ENCODE measurements around the gene IQCK.
"Not testable (repeated sequence)": the region's sequence is repeated elsewhere in the genome, so short reads cannot be mapped to it uniquely, and the experiment has no call there.

Gene IQCK

DNA sequence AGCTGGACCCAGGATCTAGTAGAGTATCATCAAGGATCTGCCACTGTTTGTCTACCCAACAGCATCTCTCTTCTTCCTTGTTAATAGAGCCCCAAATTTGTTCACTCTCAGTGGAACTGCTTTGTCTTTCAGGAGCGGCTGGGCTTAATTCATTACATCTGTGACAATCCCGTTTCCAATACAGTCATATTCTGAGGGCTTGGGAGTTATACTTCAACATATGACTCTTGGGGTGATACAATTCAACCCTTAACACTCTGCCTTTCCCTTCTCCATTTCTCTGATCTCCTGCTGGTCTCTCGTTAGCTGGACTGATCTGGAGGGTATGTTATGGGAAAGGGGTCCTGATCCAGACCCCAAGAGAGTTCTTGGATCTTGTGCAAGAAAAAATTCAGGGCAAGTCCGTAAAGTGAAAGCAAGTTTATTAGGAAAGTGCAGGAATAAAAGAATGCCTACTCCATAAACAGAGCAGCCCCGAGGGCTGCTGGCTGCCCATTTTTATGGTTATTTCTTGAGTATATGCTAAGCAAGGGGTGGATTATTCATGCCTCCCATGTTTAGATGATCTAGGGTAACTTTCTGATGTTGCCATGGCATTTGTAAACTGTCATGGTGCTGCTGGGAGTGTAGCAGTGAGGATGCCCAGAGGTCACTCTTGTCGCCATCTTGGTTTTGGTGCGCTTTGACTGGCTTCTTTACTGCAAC, 42.4 kb downstream of the IQCK start:
- DNase-seq: no peak

DNA sequence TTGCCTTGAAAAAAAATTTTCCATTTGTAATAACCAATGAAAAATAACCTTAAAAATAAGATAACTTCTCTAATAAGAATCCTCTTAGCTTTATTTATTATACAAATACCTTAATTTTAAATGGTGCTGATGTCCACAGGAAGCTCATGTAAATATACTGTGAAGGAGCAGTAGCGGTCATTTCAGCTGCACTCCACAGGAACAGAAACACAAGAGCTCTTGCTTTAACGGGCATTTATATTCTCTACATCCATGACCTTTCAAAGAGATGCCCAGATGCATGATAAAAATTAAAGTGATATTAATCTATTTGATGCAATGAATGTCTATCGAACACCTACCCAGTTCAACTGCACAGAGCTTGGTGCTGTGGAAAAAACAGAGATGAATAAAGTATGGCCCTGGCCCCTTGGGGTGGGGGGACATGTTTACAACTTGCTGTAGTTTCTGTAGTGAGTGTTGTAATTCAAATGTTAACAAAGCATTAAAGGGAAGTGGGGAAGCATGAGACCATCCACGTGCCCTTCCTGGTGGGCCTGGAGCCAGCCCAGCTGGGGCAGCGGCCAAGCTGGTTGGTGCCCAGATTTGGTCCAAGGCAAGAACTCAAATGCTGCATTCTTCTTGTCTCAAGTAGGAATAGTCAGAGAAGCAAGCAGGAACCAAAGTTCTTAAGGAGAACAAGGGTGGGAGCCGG, 47.9 kb downstream of the IQCK start:
- DNase-seq: no peak

DNA sequence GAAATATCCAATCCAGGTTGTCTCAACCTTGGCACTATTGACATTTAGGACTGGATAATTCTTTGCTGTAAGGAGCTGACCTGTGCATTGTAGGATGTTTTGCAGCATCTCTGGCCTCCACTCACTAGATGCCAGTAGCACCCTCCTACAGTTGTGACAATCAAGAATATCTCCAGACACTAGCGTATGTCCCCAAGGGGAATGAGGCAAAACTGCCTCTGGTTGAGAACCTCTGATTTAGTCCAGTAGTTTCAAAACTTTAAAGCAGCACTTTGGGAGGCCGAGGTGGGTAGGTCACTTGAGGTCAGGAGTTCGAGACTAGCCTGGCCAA, 48.4 kb downstream of the IQCK start:
- DNase-seq: no peak

DNA sequence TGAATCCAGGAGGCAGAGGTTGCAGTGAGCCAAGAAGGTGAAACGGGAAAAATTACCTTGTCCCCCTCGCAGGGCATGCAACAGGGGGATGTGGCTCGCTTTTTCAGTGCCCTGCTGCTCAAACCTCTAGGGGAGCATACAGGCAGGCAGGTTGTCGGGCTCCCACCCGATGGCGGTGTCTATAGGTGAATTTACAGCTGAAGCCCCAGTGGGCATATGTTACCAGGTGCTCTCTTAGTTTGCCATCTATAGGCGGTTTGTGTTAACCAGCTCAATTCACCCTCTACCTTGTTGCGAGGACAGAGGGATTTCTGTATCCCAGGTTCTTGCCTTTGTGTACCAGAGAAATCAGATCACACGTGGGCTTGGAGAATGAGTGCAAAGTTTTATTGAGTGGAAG, 48.9 kb downstream of the IQCK start:
- DNase-seq: no peak

DNA sequence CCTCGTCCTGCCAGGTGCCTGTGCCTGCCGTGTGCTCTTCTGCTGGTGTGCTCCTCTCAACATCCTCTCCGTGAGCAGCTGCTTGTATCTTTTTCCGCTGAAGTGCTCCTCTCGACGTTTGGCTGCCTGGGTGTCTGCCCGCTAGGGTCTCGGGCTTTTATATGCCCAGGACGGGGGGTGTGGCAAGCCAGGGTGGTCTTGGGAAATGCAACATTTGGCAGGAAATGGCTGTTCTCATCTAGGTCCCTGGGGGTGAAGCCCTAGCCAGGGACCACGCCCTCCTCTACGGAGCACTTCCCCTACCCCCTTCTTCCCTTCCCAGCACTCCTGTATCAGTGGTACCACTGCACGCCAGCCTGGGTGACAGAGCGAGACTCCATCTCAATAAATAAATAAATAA, 49.4 kb downstream of the IQCK start:
- DNase-seq: no peak

DNA sequence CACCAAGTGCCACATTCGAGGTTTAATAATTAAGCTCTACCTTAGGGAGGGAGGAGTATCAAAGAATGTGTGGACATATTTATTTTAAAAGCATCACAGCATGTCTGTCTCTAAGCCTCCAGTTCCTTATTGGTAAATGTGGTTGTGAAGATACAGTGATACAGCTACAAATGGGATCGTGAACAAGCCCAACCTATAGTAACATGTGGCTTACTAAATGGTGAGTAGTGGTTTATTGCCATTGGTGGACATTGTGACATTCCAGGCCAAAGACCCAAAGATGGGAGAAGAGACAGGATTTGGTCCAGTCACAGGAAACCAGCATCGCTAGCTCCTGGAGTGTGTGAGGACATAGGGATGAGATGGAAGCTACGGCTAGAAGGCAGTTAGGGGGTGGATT, 51.2 kb downstream of the IQCK start:
- no peak for DNase-seq

DNA sequence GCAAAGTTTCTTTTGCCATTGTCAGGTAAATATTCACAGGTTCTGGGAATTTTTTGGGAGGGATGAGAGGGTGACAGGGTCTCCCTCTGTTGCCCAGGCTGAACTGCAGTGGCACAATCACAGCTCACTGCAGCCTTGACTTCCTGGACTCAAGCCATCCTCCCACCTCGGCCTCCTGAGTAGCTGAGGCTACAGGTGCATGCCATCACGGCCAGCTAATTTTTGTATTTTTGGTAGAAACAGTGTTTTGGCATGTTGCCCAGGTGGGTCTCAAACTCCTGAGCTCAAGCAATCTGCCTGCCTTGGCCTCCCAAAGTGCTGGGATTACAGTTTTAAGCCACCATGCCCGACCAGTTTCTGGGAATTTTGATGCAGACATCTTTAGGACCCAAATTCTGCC, 53.0 kb downstream of the IQCK start:
- DNase-seq: no peak

DNA sequence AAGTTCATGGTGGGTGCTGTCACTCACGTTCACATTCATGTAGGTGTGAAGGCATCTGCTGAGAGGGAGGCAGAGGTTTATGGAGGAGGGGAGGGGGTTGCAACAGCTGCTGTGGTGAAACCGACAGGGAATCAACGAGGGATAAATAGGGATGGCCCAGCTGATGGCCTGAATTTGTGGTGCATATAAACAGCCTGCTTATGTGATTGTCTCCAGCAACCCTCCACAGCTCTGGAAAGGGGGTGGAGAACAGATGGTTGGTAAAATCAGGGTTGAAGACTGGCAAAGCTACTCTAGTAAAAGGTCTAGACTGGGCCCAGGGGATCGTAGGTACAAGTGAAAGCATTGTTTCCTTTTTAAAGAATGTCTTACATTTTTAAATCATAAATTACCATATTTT, 53.7 kb downstream of the IQCK start:
- no peak for DNase-seq

DNA sequence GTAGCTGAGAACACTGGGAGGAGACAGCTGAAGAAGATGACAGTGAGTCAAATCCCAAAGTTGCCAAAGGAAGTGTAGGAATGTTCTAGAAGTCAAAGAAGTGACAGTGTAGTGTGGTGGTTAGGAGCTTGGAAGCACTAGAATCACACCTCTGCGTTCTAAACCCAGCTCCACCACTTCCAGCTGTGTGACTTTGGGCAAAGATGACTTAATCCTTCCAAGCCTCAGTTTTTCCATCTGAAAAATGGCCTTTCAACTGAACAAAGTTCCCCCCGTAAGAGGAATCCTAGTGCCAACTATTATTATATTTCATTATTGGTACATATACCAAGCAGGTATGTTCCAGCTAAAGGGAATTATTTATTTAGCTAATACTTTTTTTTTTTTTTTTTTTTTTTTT, 56.0 kb downstream of the IQCK start:
- DNase-seq: no peak

DNA sequence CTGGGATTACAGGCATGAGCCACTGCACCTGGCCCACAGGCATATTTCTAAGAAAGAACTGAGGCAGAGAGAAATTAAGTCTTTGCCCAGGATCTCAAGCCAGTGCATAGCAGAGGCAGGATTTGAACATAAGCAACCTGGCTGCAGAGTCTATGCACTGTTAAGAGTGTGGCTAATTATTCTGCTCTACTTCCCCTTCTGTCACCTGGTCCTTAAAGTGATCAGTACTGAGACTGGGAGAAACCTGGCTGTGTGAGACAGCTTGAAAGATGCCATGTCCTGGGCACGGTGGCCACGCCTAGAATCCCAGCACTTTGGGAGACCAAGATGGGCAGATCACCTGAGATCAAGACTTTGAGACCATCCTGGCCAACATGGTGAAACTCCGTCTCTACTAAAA, 58.1 kb downstream of the IQCK start:
- no peak for DNase-seq

DNA sequence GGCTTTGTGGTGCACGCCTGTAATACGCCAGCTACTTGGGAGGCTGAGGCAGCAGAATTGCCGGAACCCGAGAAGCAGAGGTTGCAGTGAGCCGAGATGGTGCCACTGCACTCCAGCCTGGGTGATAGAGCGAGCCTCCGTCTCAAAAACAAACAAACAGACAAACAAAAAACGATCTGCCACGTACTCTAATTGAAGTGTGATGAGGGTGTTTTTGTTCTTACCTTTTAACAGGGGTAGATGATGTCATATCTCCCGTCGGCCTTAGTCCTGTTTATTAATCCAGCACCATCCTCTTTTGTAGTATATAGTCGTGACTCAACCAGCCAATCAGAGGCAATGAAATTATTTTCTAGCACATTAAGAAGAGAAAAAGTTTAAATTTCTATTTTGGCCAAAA, 58.5 kb downstream of the IQCK start:
- DNase-seq: no peak

DNA sequence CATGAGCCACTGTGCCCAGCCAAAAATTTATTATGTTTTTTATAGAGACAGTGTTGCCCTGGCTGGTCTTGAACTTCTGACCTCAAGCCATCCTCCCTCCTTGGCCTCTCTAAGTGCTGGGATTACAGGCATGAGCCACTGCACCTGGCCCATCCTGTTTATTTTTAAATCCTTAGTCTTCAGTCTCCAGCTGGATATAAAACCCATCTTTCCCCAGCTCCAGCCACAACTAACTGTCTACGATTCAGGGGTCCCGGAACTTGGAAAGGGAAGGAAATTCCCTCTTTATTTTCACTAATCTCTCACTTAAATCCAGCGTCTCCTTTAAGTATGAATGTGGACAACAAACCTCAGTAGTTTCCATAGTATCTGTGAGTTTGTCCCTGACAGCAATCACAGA, 62.2 kb downstream of the IQCK start:
- DNase-seq: no peak

DNA sequence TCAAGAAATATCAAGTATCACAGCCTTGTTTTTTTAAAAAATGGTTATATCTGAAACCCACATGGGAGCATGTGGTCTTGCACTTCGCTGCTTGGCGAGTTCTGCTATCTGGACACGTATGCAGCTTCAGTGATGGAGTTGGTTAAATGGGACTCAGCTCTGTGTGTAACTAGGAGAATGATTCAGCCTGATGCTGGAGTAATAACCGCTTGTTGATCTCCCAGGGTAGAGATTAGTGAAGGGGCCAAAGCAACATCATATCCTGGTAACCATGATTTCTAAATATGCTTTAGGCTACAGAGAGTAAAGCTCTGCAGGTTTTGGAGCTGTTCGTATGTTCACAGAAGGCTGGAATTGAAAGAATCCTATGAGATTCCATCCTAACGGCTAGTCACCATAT, 63.2 kb downstream of the IQCK start:
- no peak for DNase-seq

DNA sequence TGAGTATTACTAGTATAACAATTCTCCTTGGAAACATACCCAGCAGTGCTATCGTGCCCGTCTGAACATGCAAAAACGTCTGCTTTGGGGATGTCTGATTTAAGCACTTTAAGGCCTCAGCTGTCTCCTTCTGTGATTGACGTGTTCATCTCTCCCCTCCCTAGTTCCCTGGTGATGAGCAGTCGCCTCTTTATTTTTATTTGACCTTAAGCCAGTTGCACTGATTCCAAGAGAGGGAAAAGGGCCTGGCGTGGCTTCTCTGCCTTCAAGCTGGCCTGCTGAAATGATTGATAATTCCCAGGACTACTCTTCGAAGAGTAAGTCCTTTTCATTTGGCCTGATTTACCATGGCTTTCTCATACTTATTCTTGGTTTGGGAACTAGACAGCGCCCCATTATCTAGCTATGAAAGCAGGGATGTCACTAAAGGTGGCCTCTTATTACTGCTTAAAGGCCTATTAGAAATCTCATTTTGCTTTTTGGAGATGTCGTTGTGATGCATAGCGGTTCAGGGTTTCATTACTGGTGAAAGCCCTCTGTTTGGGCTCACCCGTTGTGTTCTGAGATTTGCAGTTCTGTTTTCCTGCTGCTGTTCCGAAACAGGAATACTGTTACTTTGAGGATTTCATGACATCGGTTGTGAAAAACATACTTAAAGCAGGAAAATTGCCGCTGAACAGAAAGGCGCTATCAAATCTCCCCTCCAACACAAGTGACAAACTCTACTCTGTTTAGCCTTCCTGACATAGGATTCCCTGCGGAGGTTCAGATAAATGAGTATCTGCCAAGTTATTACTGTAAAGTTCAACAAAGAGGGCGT, 65.5 kb downstream of the IQCK start:
- DNase-seq: no peak

DNA sequence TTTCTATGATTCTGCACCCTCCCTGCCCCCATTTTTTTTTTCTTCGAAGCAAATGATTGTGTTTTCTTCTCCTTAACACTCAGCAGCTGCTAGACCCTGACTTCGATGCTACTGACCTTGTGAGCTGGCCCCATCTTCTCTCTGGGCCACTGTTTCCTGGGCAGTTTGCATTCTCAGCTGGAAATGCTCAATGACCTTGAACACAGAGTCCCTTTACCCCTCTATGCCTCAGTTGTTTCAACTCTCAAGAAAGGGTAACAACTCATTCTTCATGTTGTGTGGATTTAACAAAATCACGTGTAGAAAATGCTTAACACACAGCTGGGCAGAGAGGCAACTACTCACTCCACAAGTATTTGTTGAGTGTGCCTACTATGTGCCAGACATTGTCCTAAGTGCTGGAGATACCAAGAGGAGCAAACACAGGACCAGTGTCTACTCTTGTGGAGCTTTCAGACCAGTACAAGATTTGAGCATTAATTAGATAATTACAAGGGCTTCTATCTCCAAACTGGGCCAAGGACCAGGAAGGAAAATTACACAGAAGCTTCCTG, 66.2 kb downstream of the IQCK start:
- DNase-seq: no peak

DNA sequence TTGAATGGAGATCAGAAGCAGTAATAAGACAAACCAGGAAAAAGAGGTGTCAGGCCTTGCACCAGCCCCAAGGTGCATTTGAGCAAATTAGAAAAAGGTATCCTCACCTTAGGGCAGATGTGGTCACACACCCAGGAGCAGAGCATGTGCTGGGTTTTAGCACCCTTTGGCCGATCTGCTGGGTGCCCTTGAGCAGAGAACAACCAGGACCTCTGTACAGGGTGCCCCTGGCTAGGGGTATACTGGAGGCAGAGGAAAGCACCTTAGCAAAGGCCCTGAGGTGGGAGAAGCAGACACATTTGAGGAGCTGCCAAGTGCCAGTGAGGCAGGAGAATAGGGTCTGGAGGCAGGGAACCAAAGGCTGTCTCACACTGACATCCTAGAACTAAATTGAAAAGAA, 67.0 kb downstream of the IQCK start:
- DNase-seq: no peak

DNA sequence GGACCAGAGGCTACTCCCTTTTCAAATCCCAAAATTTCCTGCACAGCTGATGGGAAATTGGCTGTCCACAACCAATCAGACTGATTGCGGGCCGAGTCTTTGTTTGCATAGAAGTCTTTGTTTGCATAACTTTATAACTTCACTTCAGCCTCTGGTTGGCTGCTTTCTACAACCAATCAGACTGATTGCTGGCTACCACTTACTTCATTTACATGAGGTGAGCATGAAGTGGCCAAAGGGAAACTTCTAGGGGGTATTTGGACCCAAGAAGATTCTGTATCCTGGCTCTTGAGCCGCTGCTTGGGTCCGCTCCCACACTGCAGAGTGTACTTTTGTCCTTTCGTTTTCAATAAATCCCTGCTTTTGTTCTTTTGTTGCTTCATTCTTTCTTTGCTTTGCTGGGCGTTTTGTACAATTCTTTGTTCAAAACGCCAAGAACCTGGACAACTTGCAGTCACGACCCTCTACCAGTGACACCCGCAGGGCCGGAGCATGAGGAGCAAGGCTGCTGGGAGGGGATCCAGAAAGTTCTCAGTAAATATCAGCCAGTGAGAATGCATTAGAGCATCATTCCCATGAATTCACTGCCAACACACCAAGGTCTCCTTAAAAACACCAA, 67.5 kb downstream of the IQCK start:
- no peak for DNase-seq

DNA sequence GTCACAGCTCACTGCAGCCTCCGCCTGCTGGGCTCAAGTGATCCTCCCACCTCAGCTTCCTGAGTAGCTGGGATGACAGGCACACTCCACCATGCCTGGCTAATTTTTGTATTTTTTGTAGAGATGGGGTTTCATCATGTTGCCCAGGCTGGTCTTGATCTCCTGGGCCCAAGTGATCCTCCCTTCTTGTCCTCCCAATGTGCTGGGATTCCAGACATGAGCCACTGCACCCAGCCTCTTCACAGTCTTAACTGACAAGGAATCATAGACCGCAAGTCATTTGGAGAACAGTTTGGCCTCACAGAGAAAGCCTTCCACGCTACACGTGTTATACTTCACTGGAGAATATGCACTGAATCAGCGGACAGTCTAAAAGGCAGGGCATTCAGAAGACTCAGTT, 83.3 kb downstream of the IQCK start:
- not testable (repeated sequence) for DNase-seq

DNA sequence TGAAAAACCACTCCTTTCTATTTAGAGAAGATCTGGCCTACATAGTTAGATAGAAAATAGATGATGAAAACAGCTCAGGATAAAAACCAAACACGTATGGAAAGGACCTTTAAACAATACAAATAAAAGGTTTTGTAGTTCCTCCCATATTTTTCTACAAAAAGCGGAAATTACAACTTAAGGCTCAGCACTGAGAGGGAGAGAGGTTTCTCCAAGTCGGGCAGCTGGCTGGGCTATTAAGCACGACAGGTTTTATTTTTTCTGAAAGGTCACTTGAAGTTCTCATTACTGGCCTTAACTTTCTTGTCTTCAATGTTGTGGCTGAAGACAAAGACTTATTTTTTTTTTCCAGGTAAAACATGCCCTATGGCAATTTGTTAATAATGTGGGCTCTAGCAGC, 83.8 kb downstream of the IQCK start:
- DNase-seq: not testable (repeated sequence)

DNA sequence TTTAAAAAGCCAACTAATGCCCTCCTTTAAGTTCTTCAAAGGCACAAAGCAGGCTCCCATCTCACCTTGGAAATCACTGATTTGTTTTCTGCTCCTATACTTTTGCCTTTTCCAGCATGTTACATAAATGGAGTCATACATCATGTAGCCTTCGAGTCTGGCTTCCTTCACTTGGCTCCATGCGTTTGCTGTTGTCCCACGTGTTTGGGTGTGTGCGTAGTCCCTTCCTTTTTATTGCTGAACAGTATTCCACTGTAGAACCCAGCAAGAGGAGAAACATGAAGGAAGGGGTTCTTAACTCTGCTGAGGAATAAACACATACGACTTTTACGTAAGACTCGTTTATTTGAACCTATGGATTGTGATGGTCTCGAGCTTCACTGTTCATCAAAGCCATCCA, 84.5 kb downstream of the IQCK start:
- no peak for DNase-seq

DNA sequence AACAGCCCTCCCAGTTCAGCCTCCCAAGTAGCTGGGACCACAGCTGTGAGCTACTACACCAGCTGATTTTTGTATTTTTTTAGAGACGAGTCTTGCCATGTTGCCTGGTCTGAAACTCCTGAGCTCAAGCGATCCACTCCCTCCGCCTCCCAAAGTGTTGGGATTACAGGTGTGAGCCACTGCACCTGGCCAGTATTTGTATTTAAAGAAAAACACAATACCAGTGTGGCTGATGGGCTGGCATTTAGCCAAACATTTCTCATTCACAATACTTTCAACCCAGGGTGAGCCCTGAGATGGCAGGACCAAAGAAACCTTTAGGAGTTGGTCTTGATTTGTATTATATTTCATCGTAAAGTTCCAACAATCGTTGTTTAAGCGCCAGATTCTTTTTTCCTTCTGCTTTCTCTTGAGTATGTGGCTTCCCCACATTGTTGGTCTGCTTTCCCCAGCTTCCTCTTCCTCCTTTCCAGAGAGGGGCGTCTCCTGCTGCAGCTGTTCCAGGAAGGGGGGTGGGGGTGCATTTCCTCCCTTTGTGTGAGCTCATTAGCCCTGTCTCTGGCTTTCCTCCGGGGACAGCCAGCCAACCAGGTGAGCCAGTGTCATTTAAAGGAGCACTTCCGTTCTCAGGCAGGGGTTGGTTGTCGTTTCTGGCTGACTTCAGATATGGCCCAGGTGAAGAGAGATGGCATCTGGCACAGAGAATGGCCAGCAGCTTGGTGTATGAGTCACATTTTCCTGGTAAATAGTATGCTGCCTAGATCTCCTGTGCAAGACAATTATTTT, 86.7 kb downstream of the IQCK start:
- DNase-seq: peak in 2 of 4 experiments; percentile 8 to 12

DNA sequence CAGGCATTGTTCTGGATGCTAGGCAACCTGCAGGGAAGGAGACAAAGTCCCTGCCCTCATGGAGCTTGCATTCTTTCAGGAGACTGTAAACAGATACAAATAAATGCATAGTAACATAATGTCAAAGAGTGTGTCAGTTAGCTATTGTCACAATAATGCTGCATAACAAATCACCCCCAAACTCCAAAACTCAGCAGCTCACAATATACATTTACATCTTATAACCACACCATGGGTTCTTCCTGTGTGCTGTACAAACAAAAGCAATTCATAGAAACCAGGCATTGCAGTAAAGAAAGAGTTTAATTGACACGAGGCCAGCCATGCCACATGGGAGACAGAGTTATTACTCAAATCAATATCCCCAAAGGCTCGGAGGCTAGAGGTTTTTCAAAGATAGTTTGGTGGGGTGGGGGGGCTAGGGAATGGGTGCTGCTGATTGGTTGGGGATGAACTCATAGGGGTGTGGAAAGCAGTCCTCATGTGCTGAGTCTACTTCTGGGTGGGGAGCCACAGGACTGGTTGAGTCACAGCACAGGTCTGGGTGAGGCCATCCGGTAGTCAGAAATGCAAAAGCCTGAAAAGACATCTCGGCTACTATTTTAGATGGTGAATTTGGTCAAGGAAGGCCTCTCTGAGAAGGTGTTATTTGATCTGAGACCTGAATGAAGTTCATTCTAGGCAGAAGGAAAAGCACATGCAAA, 87.5 kb downstream of the IQCK start:
- DNase-seq: no peak
